Measurements from ENCODE around the gene MAPK8IP1.

The MAPK8IP1 gene

GRCh38 chr11:45909594-45910475 is 24.4 kb downstream of the MAPK8IP1 start:
- DNase-seq (ENCODE audit: low spot score), result no peak

GRCh38 chr11:45910623-45911022 is 25.2 kb downstream of the MAPK8IP1 start:
- DNase-seq (ENCODE audit: low spot score), result no peak

GRCh38 chr11:45913514-45913913 is 28.1 kb downstream of the MAPK8IP1 start:
- no peak for DNase-seq (ENCODE audit: low spot score)

- DNase-seq (ENCODE audit: low spot score), result no peak
Observed at GRCh38 chr11:45913942-45914635, 28.6 kb downstream of the MAPK8IP1 start.

GRCh38 chr11:45915446-45915845 is 30.0 kb downstream of the MAPK8IP1 start:
- DNase-seq (ENCODE audit: low spot score), result no peak

GRCh38 chr11:45917286-45917622 is 31.8 kb downstream of the MAPK8IP1 start:
- no peak for DNase-seq (ENCODE audit: low spot score)

GRCh38 chr11:45917623-45918330 is 32.3 kb downstream of the MAPK8IP1 start, which contains the start of gene PEX16:
Gene PEX16, minus strand, starts transcription at chr11:45917877. Its CDS starts 66 bp downstream, at chr11:45917811.
- DNase-seq (ENCODE audit: low spot score), result peak; percentile 95

- peak; percentile 88 for DNase-seq (ENCODE audit: low spot score)
Observed at GRCh38 chr11:45918331-45918941, 33.0 kb downstream of the MAPK8IP1 start.

GRCh38 chr11:45918962-45919675 is 33.7 kb downstream of the MAPK8IP1 start:
- no peak for DNase-seq (ENCODE audit: low spot score)

- peak; percentile 68 for DNase-seq (ENCODE audit: low spot score)
Observed at GRCh38 chr11:45919806-45920530, 34.5 kb downstream of the MAPK8IP1 start.

- no peak for DNase-seq (ENCODE audit: low spot score)
Observed at GRCh38 chr11:45920531-45921477, 35.4 kb downstream of the MAPK8IP1 start.

GRCh38 chr11:45921561-45922424 is 36.3 kb downstream of the MAPK8IP1 start:
- peak; percentile 69 for DNase-seq (ENCODE audit: low spot score)

GRCh38 chr11:45922425-45923082 is 37.1 kb downstream of the MAPK8IP1 start, which contains the start of gene LARGE2:
Gene LARGE2, plus strand, starts transcription at chr11:45922656. Its CDS starts 227 bp downstream, at chr11:45922883.
- DNase-seq (ENCODE audit: low spot score), result peak; percentile 85

GRCh38 chr11:45924036-45924915 is 38.8 kb downstream of the MAPK8IP1 start:
- DNase-seq (ENCODE audit: low spot score), result peak; percentile 45

GRCh38 chr11:45924927-45925326 is 39.5 kb downstream of the MAPK8IP1 start:
- no peak for DNase-seq (ENCODE audit: low spot score)

- DNase-seq (ENCODE audit: low spot score), result no peak
Observed at GRCh38 chr11:45925550-45925949, 40.1 kb downstream of the MAPK8IP1 start.

- DNase-seq (ENCODE audit: low spot score), result peak; percentile 49
Observed at GRCh38 chr11:45926001-45926401, 40.5 kb downstream of the MAPK8IP1 start.

Measured in ecto neural progenitor cell (in vitro differentiated cells).